UCSD-AML1 (cell line): ENCODE results near the gene GID4.

Experiments
- DNase-seq: peaks from one replicate; lab custom pipeline; 2025; ENCODE audit not compliant: unreplicated experiment; lab: John Stamatoyannopoulos, UW

GID4 gene

GRCh38 chr17:18016426-18016825 lies 22.8 kb upstream of the GID4 start:
- DNase-seq = no peak

- DNase-seq = no peak
These were observed 21.2 kb upstream of the GID4 start for GRCh38 chr17:18017958-18018357.

DNA sequence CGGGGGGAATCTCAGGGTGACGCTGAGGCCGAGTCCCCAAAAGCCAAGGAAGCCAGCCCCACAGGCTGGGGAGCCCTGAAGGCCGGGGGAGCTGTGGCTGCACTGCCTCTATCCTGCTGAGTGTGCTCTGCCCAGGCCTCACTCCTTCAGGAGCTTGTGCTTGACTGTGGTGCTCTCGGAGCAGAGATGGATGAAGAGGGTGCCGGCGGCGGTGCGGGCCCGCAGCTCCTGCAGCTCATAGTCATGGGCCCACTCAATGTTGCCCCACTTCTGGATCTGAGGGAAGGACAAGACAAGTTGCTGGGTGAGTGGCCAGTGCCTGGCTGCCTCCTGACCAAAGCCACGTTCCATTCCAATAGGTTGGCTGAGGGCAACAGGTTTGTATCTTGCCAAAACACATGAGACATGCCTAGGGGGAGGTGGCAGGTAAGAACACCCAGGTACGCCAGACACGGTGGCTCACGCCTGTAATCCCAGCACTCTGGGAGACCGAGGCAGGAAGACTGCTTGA lies 20.7 kb upstream of the GID4 start:
- no peak for DNase-seq

DNA sequence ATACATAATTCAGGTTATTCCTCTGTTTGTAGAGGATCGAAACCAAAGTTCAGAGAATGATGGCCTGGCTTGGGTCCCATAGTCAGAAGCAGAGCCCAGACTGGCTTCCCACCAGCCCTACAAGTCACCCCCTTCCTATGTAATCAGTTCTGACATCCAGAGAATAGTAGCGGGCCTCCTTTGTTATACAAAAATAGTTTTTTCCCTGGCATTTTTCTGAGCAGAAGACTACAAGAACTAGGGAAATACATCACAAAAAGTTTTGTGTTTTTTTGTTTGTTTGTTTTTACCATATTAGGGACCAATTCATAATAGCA lies 19.4 kb upstream of the GID4 start:
- no peak for DNase-seq

DNA sequence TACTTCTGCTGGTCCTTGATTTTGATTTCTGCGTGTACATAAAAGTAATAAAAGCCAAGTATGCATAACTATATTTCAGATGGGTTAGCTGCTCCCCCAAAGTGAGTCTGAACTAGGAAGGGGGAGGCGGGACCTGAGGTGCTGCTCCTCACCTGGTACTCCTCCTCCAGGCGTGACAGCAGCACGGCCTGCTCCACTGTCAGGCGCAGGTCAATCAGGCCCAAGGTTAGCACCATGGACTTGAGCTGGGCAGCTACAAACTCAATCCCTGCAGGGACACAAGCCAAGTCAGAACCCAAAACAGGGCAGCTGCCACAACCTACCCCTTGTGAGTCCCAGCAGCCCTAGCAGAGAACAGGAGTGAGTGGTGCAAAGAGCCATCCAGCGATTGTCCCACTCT lies 18.2 kb upstream of the GID4 start:
- DNase-seq = no peak

DNA sequence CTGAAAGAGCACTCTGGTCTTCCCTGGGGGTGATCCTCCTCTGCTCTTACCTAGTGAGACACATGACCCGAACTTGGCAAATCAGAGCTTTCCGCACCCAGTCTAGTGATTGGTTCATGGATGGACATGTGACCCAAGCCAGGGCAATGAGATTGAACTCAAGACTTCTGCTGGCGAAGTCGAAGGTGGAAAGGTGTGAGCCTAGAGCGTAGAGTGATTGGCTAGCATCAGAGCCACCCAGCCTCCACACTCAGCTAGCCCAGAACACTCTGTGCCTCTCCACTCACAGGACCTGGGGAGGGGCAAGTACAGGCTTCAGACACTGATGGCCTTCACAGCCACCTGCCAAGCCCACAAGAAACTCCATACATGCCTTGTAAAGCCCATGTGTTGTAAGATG lies 17.8 kb upstream of the GID4 start:
- DNase-seq = no peak

DNA sequence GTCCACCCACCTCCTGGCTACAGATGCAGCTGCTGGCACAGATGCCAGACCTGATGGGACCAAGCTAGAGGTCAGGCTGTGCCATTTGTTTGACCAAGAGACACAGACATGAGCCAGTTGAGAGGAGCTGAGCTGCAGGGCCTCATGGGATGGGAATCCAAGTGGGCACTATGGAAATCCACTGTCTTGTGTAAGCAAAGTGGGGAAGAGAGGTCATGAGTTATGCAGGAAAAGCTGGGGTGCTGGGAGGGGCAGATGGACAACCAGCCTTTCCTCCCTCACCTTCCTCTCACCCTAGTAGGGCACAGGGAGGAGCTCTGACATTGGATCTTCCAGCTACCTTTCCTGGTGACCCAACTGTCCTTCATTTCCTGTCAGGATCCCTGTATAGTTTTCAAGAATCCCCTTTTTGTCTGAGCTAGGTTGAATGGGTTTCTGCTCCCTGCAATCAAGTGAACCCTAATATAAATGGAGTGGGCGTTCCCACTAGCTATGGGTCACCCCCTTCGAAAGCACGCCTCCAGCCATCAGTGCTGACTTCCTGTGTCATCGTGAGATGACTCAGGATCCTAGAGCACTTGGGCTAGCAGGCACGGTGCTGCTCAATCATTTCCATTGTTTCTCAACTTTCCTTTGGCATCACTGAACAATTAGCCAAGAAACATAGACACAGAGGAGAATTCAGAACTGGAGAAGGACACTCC lies 13.8 kb upstream of the GID4 start:
- DNase-seq = no peak

DNA sequence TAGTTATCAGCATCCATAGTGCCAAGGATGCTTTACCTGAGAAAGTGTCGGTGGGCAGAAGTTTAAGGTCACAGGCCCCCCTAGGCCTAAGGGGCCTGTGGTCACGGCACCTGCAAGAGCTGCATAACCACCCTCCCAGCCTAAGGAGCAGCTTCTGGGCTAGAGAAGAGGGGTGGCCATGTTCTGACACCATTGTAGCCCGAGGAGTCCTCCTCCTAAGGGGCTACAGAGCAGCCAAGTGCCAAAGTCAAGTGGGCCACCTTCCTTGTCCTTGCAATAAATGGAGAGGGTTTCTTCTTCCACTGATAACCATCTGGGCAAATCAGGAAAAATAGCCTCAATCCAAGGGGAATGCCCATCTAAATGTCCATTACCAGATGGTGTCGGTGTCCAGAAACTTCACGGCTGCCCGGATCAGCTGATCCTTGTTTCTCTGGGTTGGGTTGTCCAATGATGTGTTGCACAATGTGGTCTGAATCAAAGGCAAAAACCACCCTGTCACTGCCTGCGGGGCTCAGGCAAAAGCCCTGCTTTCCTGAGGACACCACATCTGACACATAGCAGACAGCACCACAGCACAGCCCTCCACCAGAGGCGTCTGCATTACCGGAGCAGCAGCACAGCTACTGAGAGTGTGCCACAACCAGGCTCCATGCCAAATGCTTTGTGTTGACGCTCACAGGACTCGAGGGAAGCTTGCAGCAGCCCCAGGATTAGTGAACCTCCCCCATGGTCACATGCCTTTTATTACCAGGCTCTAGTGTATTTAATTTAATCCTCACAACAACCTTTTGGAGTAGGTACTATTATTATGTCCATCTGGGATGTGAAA lies 13.0 kb upstream of the GID4 start:
- DNase-seq = no peak

DNA sequence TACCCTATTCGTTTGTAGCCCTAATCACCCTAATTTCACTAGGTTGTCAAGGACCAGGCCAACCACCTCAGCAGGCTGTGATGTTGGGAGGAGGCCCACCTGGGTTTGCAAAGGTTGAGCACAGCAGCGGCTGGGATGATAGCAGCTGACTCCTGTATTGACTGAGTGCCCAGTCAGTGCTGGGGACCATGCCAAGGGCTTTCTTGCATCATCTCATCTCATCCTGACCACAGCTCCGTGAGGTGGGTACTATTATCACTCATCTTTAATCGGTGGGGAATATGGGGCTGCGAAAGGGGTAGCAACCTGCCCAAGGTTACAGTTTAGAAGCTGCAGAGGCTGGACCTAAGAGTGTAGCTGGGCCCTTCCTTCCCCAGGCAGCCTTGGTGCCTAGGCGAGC lies 11.9 kb upstream of the GID4 start:
- DNase-seq = no peak

DNA sequence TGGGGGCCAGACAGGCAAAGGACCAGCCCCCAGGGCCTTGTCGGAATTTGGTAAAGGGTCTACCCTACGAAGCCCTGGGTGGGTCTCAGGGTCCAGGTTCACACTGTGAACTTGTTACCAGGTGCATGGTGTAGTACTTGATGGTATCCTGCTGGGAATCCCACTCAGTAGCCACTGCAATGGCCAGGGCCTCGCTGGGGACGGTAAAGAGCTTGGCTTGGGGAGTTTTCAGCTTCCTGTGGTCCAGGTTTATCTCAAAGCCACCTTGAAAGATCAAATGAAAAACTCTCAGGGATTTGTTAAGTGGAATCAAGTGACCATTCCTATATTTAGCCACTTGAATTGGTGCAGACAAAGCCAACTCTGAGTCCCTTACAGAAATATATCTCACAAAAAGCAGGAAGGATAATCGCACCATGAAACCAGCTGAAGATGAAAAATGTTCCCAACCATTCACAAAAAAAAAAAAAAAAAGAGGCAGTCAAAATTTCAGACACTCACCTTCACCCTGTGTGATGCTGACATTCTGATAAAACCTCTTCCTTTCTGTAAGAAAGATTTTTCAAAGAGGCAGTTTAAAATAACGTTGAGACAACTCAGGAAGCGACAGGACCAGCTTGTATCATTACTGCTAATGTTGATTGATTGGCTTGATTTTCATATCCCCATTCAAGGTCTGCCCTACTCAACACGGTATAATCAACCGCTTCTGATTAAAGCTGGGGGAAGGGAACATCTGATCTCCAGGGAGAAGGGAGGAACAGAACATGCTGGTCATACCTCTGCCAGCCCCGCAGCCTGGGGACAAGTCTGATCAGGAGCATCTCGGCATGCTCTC lies 10.9 kb upstream of the GID4 start:
- no peak for DNase-seq

DNA sequence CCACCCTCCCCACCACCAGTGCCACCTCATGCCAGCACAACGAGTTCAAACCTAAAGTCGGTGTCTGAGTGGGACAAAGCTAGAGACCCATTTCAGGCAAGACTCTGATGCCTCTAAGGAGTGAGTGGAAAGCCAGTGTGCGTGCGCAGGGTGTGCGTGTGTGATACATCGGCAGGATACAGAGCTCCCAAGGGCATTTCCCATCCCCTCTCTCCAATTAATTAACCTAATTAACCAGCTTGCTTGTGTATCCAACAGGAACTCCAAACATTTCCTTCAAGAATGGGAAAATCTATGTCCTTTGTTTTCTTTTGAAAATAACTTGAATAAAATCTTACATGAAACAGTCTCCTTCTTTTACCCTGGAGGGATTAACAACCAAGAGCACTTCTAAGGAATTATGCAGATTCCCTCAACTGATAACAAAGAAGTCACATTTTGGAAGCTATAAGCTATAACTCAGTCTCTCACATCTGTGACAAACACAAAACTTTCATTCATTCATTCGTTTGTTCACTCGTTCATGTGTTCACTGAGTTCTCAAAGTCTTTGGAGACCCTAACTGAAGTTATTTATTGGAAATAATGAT lies 10.2 kb upstream of the GID4 start:
- DNase-seq = no peak

DNA sequence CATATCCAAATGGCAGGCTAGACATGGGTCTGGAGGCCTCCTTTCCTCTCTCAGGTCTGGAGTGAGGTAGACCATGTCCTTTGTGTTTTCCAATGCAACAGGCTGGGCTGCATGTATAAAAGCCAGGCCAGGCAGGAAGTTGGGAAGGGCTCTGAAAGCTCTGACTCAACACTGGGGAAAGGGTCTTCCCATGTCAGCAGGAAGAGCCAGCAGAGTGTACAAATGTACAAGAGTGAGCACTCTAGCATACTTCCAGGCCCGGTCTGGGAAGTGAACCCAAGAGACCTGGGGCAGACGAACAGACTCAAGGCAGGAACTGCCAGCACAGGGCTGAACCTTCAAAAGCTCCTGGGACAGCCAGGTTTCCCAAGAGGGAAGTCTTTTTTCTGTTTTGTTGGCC lies 7.3 kb upstream of the GID4 start:
- DNase-seq = no peak

DNA sequence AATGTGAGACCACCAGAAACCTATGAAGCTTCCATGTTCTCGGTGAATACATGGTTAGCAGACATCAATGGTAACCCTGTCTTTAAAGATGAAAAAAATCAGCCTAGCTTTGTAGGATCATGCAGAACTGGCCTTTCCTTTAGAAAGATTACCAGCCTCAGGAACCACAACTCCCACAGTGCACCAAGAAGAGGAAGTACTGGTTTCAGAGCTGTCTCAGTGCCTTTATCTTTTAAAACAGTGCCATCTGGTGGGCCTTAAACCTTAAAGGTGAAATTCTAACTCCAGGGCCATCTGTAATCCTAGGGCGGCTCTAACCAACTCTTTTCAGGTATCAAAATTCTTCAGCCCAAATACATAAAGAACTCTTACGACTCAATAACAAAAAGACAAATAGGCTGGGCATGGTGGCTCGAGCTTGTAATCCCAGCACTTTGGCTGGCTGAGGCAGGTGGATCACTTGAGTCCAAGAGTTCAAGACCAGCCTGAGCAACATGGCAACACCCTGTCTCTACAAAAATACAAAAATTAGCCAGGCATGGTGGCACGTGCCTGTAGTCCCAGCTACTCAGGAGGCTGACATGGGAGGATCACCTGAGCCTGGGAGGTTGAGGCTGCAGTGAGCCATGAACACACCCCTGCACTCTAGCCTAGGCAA lies 5.6 kb upstream of the GID4 start:
- DNase-seq = no peak

DNA sequence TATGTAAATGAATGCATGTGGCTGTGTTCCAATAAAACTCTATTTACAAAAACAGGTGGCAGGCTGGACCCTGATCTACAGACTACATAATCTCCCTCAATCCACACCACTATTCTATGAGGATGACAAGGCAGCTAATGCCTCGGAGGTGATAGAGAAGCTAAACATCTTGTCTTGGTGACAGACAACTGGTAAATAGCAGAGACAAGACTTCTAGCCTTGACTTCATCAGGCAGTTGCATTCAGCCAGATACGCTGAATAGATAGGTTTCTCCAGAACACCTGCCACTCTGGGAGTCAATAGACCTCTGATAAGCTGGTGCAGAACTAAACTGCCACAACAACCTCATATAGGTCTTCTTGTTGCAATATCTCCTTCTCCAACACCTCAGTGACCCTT lies 3.5 kb upstream of the GID4 start:
- no peak for DNase-seq

- no peak for DNase-seq
These were observed 1.7 kb upstream of the GID4 start for GRCh38 chr17:18037486-18037885.

DNA sequence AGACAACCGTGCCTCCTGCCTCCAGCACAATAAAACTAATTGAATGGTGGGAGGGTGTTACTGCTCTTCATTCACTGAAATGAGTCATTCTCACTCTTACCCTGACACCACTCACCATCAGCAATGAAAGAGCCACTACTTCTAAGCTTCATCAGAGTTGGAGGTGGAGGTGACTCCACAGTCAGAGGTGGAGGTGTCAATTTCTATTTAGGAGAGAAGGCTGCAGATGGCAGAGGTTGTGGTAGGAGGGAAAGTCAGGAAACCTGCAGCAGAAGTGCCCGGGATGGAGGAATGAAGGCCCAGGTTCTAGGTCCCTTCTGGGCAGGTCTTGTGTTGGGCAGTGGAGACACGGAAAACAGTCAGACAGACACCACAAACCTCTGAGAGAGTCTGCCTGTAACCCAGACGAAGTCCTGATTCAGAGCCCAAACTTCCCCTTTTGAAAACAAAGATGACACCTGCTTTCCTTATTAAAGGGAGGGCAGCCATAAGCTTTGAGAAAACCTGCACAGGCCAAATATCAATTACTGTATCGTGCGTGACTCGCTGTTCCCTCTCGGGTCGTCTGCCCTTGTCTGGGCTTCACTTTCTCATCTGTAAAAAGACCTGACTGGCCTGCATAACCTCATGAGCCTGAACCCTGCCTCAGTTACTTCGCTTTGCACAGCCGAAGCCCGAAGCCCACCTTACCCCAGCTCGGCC lies 908 bp upstream of the GID4 start:
- no peak for DNase-seq

DNA sequence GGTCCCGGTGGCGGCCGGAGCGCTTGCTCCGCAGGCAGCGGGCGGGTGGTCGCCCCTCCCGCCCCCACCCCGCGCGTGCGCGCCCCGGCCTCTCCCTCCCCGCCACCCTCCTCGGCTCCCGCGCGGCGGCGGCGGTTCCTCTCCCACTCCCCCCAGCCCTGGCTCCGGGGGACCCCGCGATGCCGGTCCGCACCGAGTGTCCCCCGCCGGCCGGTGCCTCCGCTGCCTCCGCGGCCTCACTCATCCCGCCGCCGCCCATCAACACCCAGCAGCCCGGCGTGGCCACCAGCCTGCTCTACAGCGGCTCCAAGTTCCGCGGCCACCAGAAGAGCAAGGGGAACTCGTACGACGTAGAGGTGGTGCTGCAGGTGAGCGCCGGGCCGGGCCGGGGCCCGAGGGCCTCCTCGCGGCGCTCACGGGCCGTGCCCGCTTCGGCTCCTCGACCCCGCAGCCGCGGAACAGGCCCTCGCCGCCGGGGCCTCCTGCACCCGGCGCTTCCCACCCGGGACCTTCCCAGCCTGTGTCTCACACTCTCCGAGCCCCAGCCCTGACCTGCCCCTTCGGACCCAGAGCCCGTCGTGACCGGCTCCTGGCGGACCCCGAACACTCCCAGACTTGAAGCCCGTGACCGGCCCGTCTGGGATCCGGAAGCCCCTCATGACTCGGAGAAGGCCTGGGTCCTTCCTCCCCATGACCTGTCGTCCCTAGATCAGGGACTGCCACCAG lies 490 bp downstream of the GID4 start:
- DNase-seq = no peak

DNA sequence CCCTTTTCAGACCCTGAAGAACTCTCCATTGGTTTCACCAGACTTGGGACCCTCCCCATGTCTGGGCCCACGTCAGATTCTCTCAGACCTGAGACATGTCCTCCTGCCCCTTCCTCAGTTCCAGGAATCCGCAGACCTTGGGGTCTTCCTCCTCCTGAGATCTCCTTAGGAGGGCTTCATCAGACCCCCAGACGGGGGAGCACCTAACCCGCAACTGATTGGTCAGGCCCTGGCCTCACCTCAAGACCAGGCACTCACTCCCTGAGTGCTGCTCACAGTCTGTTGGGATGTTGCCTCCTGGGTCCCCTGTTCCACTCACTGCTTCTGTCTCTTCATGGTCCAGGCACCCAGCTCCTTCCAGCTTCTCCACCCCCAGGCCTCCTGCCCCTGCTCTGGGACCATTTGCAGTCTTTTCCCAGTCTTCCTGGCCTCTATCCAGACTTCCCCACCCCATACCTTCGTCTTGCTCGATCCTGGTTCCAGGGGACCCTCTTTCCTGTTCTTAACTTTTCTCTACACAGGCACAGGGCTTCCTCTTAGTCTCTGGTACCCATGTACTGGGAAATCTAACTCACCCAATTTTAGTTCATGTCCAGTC lies 1.2 kb downstream of the GID4 start:
- no peak for DNase-seq

GRCh38 chr17:18041776-18042175 lies 2.6 kb downstream of the GID4 start:
- no peak for DNase-seq
